Activated CD4-positive, alpha-beta T cell treated with anti-CD3 and anti-CD28 coated beads, Interleukin-2, amount 10 ng/mL, durations not matched to agents 7 days and 5 days (primary cell): ENCODE data around the gene ARHGAP26. TPM values are rescaled to one million over a fixed set of nuclear protein-coding genes. Genes with fewer than 3 reads are reported as not detected.

ENCODE experiments used
- CTCF ChIA-PET: fragments of 350-600 bp; sonication (Branson Sonifier 250); formaldehyde crosslinking; loops from one replicate; lab custom pipeline; 2021; ENCODE audit warnings: antibody characterized with exemption; lab: Charles Lee
- POLR2A ChIA-PET: fragments of 350-600 bp; sonication (Branson Sonifier 250); formaldehyde crosslinking; loops from one replicate; lab custom pipeline; 2021; ENCODE audit warnings: antibody characterized with exemption; lab: Charles Lee
- DNase-seq: peaks from one replicate; pipeline ENCODE4 v3.0.0-alpha.2; 2020
- H3K27ac Mint-ChIP-seq: one replicate; pipeline ENCODE4 v1.8.0; 2021; ENCODE audit warnings: mild to moderate bottlenecking, moderate library complexity, mixed read lengths
- H3K27me3 Mint-ChIP-seq: one replicate; pipeline ENCODE4 v1.8.0; 2021; ENCODE audit warnings: mixed read lengths
- H3K36me3 Mint-ChIP-seq: one replicate; pipeline ENCODE4 v1.8.0; 2021; ENCODE audit warnings: low read depth, mixed read lengths
- H3K4me1 Mint-ChIP-seq: one replicate; pipeline ENCODE4 v1.8.0; 2021; ENCODE audit warnings: mixed read lengths
- H3K4me3 Mint-ChIP-seq: one replicate; pipeline ENCODE4 v1.8.0; 2021; ENCODE audit warnings: mild to moderate bottlenecking, moderate library complexity, mixed read lengths
- H3K9me3 Mint-ChIP-seq: one replicate; pipeline ENCODE4 v1.8.0; 2021; ENCODE audit warnings: mixed read lengths
- total RNA-seq, 2 experiments: library from RNA; stranded (reverse); gene quantifications; one replicate each; pipeline ENCODE4 v1.2.3, GENCODE V29; 2021

ARHGAP26 gene
- total RNA-seq, 2 experiments from 2014 or later = 21.0 to 21.5 TPM

DNA sequence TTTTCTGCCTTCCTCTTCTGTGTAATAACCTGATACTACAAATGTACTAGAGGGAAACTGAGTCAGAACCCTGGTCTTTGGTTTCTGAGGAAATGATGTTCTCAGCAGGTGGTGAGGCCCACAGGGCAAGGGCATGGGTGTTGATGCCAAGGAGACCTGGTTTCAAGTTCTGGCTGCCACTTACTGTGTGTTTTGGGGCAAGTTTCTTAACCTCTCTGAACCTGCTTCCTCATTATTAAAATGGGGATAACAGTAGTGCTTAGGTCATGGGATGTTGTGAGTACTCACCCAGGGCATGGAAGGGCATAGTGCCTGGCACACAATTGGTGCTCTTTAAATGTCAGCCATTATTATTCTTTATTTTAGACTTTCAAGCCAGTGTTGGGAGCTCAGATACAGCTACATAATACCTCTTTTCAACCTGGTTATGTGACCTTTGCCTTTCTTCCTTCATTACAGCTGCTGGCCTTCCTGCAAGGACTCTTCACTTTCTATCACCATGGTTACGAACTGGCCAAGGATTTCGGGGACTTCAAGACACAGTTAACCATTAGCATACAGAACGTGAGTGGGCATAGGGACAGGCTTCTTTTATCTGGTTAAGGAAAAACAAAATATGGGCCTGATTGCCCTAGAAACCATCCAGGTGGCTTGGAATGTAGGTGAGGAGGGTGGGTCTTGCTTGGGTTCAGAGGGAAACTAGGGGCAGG, 131.5 kb downstream of the ARHGAP26 start:
- Mint-ChIP-seq H3K36me3 (peaks cover 26% of the 10 kb centered on the region), H3K27ac (no peak overlapping the region), H3K4me3 (no peak overlapping the region), H3K4me1 (no peaks in the 10 kb centered on the region), H3K27me3 (no peaks in the 10 kb centered on the region), H3K9me3 (no peaks in the 10 kb centered on the region)
- POLR2A ChIA-PET = no interaction called here
- DNase-seq = no peak
- CTCF ChIA-PET = interaction anchor here (0.6 kb wide), 1 partner anchor 21 kb away, joined by 4 read pairs; no protein-coding TSS in a partner anchor

GRCh38 chr5:142902186-142902965, 132.2 kb downstream of the ARHGAP26 start:
- Mint-ChIP-seq H3K27me3 (no peaks in the 10 kb centered on the region), H3K4me1 (no peaks in the 10 kb centered on the region), H3K36me3 (peaks cover 30% of the 10 kb centered on the region), H3K9me3 (no peaks in the 10 kb centered on the region), H3K4me3 (no peak overlapping the region), H3K27ac (no peak overlapping the region)
- ChIA-PET POLR2A (no interaction called here), CTCF (interaction anchor here (0.6 kb wide), 1 partner anchor 22 kb away, joined by 4 read pairs; no protein-coding TSS in a partner anchor)
- DNase-seq = no peak

DNA sequence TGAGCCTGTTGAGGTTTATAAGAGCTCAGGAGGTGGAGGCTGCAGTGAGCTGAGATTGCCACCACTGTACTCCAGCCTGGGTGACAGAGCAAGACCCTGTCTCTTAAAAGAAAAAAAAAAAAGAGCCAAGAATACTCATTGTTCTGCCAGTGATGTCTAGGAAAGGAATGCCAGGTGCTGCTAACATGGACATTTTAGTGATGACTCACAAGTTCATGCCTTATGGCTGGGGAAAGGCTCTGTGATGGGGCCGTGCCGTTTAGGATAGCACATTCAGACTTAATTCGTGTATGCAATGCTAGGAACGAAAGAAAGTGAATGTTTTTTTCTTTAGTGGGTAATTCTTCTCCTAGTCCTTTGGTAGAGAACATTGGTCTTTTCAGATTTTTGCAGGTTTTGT, 134.2 kb downstream of the ARHGAP26 start:
- ChIA-PET CTCF (no interaction called here), POLR2A (no interaction called here)
- Mint-ChIP-seq H3K4me3 (no peak overlapping the region), H3K4me1 (no peaks in the 10 kb centered on the region), H3K36me3 (peaks cover 36% of the 10 kb centered on the region), H3K9me3 (no peaks in the 10 kb centered on the region), H3K27ac (no peak overlapping the region), H3K27me3 (no peaks in the 10 kb centered on the region)
- DNase-seq = no peak

DNA sequence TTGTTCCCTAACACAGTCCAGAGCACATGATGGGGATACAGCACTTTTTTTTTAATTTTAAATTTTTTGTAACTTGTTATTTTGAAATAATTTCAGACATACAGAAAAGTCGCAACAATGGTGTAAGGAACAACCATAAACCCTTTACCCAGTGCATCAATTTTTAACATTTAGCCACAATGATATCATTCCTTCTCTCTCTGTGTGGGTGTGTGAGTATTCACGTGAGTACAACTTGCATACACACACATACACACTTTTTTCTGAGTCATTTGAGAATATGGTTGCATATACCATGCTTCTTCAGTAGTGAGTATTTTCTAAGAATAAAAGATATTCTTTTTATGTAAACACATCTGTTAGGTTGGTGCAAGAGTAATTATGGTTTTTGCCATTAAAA, 135.2 kb downstream of the ARHGAP26 start:
- Mint-ChIP-seq H3K4me1 (no peaks in the 10 kb centered on the region), H3K27me3 (no peaks in the 10 kb centered on the region), H3K9me3 (no peaks in the 10 kb centered on the region), H3K4me3 (no peak overlapping the region), H3K36me3 (peaks cover 38% of the 10 kb centered on the region), H3K27ac (no peak overlapping the region)
- DNase-seq = no peak
- ChIA-PET POLR2A (no interaction called here), CTCF (interaction anchor here (1.0 kb wide), 1 partner anchor 8 kb away, joined by 3 read pairs; no protein-coding TSS in a partner anchor)

DNA sequence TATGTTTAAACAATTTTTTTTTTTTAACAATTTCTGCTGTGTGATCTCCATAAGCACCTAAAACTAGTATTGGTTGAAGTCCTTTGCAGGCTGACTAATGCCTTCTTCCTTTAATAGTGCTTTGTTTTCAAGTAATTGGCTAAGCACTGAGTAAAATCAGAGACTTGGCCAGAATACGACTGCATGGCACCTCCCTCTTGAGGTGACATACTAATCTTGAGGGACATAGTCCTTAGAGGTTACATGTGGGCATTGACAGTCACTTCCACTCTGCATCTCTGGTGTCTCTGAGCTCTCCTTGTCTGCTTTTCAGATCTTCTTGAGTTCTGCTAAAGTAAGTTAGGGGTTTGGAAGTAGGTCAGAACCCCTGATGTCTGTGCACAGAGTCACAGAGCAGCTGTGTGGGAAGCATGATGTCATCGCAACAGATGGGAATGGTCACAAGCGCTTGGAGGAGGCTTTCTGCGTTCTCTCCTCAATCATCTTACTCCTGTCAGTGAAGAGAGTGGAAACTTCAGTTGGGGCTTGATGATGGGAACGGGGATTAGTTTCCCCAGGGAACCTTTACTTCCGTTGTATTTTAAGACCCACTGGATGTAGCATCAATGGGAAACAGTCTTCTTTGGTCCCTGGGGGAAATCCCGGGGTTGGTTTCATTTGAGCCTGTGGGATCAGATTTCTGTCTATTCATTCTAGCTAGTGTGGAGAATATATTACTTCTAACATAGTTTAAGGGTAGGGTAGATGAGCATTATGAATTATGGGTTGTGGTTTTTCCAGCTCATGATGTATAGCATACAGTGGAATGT, 136.9 kb downstream of the ARHGAP26 start:
- POLR2A ChIA-PET = no interaction called here
- H3K4me1 Mint-ChIP-seq = no peaks in the 10 kb centered on the region

GRCh38 chr5:142908659-142909058, 138.5 kb downstream of the ARHGAP26 start:
- DNase-seq = no peak
- POLR2A ChIA-PET = no interaction called here
- Mint-ChIP-seq H3K9me3 (no peaks in the 10 kb centered on the region), H3K36me3 (peaks cover 38% of the 10 kb centered on the region), H3K4me1 (no peaks in the 10 kb centered on the region), H3K27ac (no peak overlapping the region), H3K27me3 (no peaks in the 10 kb centered on the region), H3K4me3 (no peak overlapping the region)
- CTCF ChIA-PET = interaction anchor here (0.6 to 2.2 kb wide), 5 partner anchors 10 to 196 kb away, joined by 3 to 7 read pairs (median 3); no protein-coding TSS in a partner anchor

More for the DNA sequence above, 136.9 kb downstream of the ARHGAP26 start:
- Mint-ChIP-seq H3K4me3 (no peak overlapping the region), H3K36me3 (peaks cover 43% of the 10 kb centered on the region), H3K27me3 (no peaks in the 10 kb centered on the region), H3K27ac (no peak overlapping the region), H3K9me3 (no peaks in the 10 kb centered on the region)
- no peak for DNase-seq
- CTCF ChIA-PET = interaction anchor here (2.2 kb wide), 1 partner anchor 158 kb away, joined by 7 read pairs; no protein-coding TSS in a partner anchor

DNA sequence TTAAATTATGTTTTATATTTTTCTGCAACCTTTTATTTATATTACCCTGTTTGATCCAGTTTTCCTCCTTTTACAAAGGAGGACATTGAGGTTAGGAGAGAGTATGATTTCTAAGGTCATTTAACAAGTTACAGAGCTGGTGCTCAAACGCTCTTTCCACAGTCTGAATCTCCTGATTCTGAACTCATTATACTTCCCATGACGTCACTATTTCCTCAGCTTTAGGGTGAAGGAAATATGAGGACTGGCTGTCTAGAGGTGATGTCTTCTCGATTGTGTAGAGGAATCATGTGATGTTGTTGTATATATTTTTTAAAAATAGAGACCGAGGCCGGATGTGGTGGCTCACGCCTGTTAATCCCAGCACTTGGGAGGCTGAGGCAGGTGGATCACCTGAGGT, 140.0 kb downstream of the ARHGAP26 start:
- CTCF ChIA-PET = no interaction called here
- no peak for DNase-seq
- no peak overlapping the region for H3K4me3 Mint-ChIP-seq
- H3K27me3 Mint-ChIP-seq = no peaks in the 10 kb centered on the region
- no peak overlapping the region for H3K27ac Mint-ChIP-seq
- H3K4me1 Mint-ChIP-seq = no peaks in the 10 kb centered on the region
- H3K36me3 Mint-ChIP-seq = peaks cover 30% of the 10 kb centered on the region
- no peaks in the 10 kb centered on the region for H3K9me3 Mint-ChIP-seq
- POLR2A ChIA-PET = no interaction called here

GRCh38 chr5:142911170-142911569, 141.0 kb downstream of the ARHGAP26 start:
- CTCF ChIA-PET = interaction anchor here (0.7 to 1.5 kb wide), 2 partner anchors 13 to 33 kb away, joined by 3 read pairs; no protein-coding TSS in a partner anchor
- H3K36me3 Mint-ChIP-seq = peaks cover 26% of the 10 kb centered on the region

DNA sequence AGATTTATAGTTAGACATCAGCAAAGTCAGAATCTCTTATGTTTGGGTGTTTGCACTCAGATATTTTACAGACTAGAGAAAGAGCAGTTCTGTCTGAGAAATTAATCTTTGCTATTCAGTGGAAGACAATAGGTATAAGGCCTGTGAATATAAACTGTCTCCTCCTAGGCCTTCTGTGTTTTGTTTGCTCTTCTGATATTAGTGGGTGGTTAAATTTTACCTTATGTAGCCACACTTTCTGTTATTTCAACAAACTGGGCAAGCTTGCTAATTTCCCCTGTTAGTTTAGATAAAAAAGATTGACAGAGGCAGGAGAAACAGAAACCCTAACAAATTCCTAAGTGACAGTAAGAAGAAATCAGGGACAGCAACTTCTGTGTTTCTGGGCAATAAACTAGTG, 141.6 kb downstream of the ARHGAP26 start:
- Mint-ChIP-seq H3K4me3 (no peak overlapping the region), H3K36me3 (peaks cover 23% of the 10 kb centered on the region)

More at GRCh38 chr5:142911170-142911569, 141.0 kb downstream of the ARHGAP26 start:
- DNase-seq = no peak
- Mint-ChIP-seq H3K4me3 (no peak overlapping the region), H3K27me3 (no peaks in the 10 kb centered on the region), H3K4me1 (no peaks in the 10 kb centered on the region), H3K9me3 (no peaks in the 10 kb centered on the region), H3K27ac (no peak overlapping the region)
- POLR2A ChIA-PET = interaction anchor here (0.5 kb wide), 1 partner anchor 771 kb away, joined by 4 read pairs; no protein-coding TSS in a partner anchor

GRCh38 chr5:142913728-142914338, 143.7 kb downstream of the ARHGAP26 start:
- CTCF ChIA-PET = interaction anchor here (0.6 to 1.5 kb wide), 4 partner anchors 12 to 694 kb away, joined by 3 to 5 read pairs (median 4); no protein-coding TSS in a partner anchor
- Mint-ChIP-seq H3K4me3 (no peak overlapping the region), H3K27me3 (no peaks in the 10 kb centered on the region)

More for the DNA sequence above, 141.6 kb downstream of the ARHGAP26 start:
- H3K9me3 Mint-ChIP-seq = no peaks in the 10 kb centered on the region
- H3K4me1 Mint-ChIP-seq = no peaks in the 10 kb centered on the region
- no peak overlapping the region for H3K27ac Mint-ChIP-seq
- POLR2A ChIA-PET = no interaction called here
- no peak for DNase-seq
- no peaks in the 10 kb centered on the region for H3K27me3 Mint-ChIP-seq
- CTCF ChIA-PET = interaction anchor here (0.7 to 1.5 kb wide), 2 partner anchors 12 to 32 kb away, joined by 3 read pairs; no protein-coding TSS in a partner anchor

GRCh38 chr5:142915038-142915437, 144.9 kb downstream of the ARHGAP26 start:
- Mint-ChIP-seq H3K27me3 (no peaks in the 10 kb centered on the region), H3K4me3 (no peak overlapping the region), H3K36me3 (peaks cover 11% of the 10 kb centered on the region), H3K9me3 (no peaks in the 10 kb centered on the region), H3K27ac (no peak overlapping the region), H3K4me1 (no peaks in the 10 kb centered on the region)
- CTCF ChIA-PET = interaction anchor here (1.4 kb wide), 1 partner anchor 292 kb away, joined by 4 read pairs; no protein-coding TSS in a partner anchor
- no peak for DNase-seq
- POLR2A ChIA-PET = no interaction called here

More at GRCh38 chr5:142913728-142914338, 143.7 kb downstream of the ARHGAP26 start:
- DNase-seq = no peak
- H3K27ac Mint-ChIP-seq = no peak overlapping the region
- H3K4me1 Mint-ChIP-seq = no peaks in the 10 kb centered on the region
- POLR2A ChIA-PET = no interaction called here
- no peaks in the 10 kb centered on the region for H3K9me3 Mint-ChIP-seq
- peaks cover 13% of the 10 kb centered on the region for H3K36me3 Mint-ChIP-seq
